Uterus (tissue), 2 donors: ENCODE results near the gene MRGPRG.

Source experiments
- POLR2A ChIP-seq, 2 donors: fragments of 450-650 bp; IDR thresholded peaks; one replicate each; pipeline ENCODE4 v1.6.1; 2016; ENCODE audit warnings: antibody characterized with exemption in 2 of 2, mild to moderate bottlenecking in 1 of 2, moderate library complexity in 1 of 2
- TF ChIP-seq, protein P1 (sequence below), 4 experiments: fragments of 200-600 bp in 2 of 4; fragments of 450-650 bp in 2 of 4; sonication (generic) in 2 of 4; IDR thresholded peaks; one replicate each; pipeline ENCODE4 v1.5.1; 2016 to 2019; ENCODE audit warnings: antibody characterized with exemption in 4 of 4, mild to moderate bottlenecking in 2 of 4, moderate library complexity in 1 of 4

DNA sequence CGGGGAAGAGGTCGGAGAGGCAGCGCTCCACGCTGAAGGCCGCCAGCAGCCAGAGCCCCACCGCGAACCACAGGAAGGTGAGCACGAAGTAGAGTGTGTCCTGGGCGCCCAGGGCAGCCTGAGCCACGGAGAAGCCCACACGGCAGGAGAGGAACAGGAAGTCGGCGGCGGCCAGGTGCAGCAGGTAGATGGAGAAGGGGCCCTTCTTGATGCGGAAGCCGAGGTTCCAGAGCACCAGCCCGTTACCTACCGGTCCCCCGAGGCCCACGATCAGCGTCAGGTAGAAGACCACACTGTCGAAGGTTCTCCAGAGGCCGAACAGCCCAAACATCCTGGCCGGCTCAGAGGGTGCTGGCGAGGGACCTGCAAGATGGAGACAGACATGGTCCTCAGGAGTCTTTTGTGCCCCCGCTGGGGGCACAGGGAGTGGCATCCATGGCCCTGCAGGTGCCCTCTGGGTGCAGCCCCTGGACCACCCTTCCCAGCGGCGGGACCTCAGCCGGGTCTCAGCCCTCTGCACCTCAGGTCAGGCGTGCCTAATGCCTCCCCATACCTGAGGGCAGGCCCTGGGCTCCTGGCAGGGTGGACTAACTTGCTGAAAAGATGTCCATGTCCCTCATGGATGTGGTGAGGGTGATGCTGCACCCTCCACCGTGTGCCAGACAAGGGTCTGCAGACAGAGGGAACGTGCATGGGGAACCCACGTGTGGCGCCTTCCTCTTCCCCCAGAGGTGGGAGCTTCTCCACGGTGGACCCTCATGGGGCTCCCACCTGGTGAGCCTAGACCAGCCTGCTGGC lies at the start of gene MRGPRG:
- TF ChIP-seq, protein P1, sequence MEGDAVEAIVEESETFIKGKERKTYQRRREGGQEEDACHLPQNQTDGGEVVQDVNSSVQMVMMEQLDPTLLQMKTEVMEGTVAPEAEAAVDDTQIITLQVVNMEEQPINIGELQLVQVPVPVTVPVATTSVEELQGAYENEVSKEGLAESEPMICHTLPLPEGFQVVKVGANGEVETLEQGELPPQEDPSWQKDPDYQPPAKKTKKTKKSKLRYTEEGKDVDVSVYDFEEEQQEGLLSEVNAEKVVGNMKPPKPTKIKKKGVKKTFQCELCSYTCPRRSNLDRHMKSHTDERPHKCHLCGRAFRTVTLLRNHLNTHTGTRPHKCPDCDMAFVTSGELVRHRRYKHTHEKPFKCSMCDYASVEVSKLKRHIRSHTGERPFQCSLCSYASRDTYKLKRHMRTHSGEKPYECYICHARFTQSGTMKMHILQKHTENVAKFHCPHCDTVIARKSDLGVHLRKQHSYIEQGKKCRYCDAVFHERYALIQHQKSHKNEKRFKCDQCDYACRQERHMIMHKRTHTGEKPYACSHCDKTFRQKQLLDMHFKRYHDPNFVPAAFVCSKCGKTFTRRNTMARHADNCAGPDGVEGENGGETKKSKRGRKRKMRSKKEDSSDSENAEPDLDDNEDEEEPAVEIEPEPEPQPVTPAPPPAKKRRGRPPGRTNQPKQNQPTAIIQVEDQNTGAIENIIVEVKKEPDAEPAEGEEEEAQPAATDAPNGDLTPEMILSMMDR (IDR thresholded peaks at IDR 0.05), result no peak
- TF ChIP-seq POLR2A (IDR thresholded peaks at IDR 0.05), result no peak
